ENCODE results near the gene CHST9.

Gene CHST9

DNA sequence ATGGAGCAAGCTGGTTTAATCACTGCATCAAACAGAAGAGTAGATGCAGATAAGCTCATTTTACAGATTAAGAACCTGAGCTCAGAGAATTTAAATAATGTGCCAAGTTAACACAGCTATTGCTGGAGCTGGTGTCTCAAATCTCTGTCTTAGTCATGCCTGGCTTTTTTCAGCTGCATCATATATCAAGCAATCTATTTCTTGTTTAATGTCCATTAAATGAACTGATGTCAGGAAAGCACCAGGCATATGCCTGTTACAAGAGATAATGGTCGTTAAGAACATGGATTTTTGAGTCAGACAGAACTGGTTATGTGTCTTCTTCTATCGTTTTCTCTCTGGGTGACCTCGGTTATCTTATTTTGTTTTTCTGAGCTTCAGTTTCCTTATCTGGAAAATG is 259.8 kb downstream of the CHST9 start:
- DNase-seq: no peak

DNA sequence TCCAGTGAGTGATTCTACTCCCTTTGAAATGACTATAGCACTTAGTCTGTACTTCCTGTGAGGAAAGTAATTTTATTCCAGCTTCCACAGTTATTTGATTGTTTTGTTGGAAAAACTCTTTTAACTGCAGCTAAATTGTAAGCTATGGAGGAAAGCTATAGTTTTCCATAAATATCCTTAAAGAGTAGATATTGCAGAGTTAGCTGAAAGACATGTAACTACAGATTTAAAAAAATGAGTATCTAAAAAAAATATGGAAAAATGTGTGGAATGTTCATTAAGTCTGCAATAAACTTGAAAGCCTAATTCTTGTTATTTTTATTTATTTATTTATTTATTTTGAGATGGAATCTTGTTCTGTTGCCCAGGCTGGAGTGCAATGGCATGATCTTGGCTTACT is 262.8 kb downstream of the CHST9 start:
- no peak for DNase-seq

DNA sequence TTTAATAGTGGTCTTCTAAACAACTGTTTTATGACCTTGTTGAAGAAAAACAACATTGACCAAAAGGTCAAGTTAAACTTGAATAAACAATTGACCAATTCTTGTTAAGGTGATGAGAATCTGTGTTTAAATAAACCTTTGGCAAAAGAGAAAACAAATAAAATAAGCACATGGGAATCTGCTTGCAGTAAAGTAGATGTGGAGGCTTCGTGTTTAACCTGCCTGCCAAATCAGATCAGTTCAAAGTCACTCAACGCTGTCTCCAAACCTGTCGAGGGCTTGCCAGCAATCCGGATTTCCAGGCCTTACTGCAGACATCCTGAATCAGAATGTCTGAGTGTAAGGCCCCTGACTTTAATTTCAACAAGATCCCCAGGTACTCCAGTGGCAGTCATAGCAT is 264.5 kb downstream of the CHST9 start:
- DNase-seq: no peak

DNA sequence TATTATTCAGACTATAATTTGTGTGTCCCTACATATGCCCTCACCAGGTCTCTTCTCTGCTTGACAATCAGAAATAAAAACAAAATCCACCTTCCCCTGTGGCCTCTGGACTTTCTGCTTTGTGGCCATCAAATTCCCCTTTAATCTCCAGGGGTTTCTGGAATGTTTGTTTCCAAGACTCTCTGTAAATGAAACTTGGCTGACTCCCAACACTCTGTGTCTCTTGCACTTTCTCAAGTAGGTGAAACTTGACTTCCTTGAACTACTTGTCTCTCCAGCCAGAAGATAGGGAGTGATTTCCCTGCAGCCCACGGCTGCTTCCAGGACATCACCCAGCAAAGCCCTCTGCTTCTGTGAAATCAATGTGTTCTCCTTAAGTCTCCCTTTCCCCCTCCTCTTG is 265.5 kb downstream of the CHST9 start:
- no peak for DNase-seq

DNA sequence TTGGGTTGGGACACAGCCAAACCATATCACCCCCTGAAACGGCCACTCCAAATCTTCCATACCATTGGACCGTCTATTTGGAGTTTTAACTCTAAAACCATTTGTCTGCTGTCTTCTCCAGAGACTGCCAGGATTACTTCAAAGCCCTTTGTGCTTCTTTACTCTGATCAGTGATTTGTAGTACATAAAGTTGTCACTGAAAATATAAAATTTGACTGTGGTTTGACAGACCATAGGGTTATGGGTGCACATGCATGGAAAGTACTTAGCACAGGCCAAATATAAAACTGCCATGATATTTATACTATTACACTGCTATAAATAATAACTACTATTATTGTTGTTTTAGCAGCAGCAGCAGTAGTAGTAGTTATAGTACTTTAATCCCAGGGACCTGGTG is 265.9 kb downstream of the CHST9 start:
- no peak for DNase-seq

DNA sequence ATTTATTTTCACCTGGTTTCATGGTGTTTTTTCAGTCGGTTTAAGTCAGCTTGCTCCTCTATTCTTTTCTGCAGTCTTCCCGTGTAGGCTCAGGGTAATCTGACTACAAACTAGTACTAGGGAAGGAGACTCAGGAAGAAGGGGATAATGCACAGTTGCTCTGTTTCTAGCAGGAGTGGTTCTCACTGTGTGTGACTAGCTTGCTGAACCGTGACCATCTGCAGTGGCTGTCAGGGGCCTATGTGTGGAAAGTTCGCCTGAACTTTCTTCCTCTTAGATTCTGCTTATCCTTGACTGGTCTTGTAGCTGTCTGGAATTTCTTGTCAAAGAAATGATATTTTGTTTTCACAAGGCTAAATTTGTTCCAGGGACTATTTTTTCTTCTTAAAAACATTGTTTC is 273.3 kb downstream of the CHST9 start:
- DNase-seq: no peak

DNA sequence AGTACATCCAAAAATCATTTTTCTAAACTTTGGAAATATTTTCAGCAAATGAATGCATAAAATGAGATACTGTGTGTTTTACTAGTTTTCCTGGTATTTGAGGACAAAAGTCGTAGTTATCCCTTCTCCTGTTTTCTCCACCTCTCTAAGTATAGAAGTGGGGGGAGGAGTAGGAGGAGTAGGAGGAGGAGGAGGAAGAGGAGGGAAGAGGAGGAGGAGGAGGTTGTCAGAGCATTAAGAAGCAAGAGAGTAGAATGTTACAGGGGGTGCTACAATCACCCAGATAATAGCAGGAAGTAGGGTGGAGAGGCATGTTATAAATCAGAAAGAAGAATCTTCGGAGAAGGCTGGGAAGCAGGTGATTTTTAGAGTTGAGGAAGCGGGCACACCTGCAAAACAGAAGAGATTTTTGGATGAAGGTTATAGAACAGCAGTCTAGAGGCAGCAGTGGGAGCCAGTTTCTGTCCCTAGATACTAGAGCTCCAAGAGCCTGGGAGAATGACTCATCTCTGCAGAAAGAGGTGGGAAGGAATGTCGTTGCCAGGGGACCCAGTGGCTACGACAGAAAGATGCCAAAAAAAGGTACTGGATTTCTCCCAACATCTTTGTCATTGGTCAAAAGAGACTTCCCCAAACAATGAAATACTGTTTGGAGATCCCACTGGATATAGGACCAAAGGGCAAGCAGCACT is 275.4 kb downstream of the CHST9 start:
- DNase-seq: no peak

DNA sequence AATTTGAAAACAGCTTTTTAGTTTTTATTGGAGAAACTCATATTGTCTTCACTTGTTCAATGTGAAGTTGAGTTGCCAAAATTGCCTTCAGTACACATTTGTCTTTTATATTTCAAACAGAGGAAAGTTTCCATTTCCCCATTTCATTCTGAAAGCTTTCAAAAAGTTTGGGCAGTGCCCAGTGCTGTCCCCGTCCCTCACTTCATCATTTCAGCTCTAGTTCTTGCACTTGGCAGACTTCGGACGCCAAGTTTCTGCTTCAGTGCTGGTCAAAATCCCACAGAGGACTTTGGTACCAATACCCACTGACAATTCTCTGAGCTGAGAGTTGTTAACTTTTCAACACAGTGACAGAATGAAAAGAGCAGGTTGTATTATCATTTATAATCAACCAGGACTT is 276.2 kb downstream of the CHST9 start:
- no peak for DNase-seq

DNA sequence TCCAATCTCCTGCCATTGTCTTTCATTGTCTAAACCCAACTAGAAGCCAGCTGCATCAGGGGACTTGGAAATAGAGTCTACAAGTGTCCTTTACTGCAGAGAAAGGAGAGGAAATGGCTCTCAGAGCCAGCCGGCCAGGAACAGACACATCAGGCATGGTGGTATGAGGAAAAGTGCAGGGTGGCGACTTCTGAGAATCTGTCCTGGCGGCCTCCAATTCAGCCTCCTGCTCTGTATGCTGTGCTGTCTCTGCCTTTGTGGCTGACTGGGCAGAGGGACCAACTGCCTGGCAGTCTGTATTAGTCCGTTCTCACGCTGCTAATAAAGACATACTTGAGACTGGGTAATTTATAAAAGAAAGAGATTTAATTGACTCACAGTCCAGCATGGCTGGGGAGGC is 282.8 kb downstream of the CHST9 start:
- DNase-seq: no peak

DNA sequence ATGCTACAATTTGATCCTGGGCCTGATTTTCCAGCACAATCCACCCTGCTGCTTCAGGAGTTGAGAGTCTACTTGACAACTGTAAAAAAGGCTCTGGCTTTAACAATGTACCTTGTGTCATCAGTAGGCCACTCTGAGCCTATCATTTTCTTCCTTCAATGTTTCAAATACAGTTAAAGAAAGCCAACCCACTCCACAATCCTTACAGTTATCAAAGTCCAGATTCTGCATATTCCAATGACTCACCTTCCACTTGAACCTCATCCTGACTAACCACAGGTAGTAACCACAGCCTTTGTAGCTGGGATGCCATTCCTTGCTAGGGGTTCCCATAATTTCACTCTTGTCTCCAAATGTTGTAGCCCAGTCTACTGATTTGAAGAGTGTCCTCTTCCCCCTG is 284.1 kb downstream of the CHST9 start:
- no peak for DNase-seq

DNA sequence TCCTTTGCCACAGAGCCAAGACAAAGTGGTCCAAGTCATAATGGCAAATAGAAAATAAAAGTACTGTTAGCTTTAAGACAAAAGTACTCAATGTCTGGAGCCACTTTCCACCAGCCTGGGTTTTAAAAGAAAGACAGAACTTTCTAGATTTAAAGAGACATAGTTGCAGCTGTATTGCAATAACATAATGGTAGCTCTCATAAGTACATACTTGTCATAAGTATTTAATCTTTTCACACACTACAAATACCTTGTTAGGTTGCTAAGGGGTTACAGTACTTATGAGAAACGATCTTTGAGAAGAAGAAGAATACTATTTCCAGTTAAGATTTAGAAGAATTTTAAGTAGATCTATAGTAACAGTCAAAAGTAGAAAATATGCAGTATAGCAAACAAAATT is 290.7 kb downstream of the CHST9 start:
- no peak for DNase-seq

DNA sequence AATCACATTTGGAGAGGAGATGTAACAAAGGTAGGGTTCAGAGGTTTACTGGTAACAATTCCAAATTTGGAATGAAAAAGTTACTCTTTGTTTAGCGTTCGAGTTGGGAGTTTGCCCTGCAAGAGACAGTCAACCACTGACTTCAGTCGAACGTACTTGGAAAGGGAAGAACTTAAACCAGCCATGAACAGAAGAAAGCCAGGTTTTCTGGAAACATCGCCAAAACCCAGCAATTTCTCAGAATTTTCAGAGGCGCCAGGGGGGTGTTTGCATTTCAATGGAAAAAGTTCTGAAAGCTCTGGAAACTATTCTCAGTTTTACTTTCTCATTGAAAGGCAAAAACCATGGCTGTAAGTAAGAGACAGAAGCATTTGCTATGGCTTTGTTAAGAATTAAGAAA is 291.1 kb downstream of the CHST9 start:
- no peak for DNase-seq

DNA sequence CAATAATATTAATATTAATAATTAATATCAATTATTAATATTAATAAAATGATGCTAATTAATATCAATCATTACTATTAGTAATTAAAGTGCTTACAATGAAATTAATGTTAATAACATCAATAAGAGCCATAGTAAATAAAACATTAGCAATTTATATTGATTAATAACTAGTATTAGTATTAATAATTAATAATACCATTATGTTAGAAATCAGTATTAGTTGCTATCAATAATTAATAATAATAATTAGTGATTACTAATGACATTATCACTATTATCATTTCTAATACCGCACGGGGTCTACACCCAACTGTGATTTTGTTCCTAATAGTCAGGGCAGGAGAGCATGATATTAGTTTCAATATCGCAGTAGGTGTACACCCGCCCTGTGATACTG is 296.8 kb downstream of the CHST9 start:
- DNase-seq: no peak

DNA sequence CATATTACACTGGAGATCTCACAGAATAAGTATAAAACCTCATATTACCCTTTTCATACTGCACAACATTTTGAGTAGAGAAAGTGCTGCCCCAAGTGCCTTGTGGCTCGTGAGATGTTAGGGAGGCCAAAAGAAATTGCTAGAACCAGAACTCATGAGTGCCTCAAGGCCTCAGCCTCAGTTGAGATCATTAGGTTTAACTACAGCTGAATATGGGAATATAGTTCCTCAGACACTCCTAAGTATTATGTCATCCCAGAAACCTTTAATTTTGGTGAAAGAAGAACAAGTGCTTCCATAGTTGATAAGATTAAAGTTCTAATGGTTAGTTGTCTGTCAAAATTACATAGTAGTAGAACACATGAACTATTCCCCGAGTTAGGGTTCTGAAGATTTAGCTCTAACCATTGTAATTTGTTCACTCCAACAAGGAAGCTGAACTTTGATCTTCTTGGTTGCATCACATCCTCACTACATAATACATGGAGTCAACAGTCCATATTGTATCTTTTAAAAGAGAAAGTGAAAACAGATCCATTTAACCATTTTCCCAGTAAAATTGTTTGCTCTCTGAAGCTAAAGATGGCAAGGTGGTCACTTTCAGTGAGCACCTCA is 310.0 kb downstream of the CHST9 start:
- peak; percentile 25 for DNase-seq

DNA sequence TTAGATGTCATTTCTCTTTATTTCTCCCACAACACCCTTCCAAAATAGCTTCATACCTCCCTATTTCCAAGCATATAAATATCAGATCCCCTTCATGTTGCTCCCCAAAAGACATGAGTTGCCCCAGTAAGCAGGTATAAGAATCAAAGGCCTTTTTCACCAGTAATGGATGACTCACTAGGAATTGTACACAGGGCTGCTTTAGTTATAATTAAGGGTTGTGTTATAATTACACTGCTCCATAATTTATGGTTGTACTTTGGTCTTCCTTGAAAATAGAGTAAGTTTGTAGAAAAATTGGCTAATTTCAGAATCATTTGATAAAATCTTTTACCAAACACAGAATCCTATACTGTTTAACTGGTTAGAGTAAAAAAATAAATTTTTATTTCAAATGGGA is 310.8 kb downstream of the CHST9 start:
- DNase-seq: no peak

DNA sequence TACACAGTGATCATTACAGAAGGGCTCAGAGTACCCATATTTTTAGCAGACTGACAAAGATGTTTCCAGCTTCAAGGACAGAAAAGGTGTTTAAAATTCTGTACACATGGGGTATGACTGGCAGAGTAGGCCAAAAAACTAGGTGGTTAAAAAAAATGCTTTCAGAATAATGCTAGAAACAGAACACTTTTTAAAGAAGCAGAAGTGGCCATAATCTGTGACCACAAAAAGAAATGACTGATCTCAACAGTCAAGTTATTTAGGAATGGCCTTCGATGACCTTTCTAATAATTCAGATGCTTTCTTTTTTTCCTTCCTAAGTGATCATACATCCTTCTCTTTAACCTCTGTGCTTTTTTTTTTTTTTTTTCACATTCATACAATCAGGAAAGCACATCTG is 315.5 kb downstream of the CHST9 start:
- DNase-seq: peak; percentile 4

DNA sequence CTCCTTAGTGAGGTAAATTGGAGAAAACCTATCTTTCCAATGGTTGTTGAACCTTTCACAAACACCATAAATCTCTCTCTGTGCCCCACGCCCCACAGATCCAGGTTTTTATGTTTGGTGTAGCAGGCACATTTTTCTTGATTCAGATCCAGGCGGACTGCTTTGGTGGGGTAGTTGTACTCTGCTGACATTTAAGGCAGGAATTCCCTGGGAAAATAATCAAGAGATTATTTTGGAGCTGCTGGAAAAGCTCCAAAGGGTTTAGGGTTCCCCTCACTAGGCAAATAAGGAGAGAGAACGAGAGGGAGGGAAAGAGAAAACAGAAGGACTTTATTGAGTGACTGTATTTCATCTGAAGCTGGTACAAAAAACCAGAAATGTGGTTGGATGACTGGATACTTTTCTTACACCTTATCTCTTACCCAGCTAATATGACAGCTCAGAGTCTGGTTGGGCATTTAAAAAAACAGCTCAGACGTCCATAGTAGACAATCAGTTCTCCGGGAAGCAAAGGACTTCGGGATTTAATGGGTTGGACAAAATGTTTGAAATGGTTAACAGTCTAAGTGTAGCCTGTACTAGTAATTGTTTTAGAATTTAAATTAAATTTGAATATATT is 316.0 kb downstream of the CHST9 start:
- DNase-seq: no peak

DNA sequence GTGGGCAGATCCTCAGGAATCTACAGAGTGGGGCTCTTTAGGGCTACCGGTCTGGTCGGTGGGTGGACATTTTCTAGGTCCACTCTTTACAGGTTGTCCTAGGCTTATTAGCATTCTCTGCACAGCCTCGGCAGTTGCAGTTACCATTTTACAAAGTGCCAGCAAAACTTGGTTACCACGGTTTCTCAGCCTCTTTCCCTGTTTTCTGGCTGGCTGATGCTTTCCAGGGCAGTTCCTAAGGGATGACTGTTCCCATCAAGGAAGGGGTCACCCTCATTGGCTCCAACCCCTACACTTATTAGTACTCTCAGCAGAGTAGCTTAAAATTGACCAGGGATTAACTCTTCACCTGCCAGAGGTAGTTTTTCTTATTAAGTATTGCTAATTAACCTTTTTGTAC is 317.6 kb downstream of the CHST9 start:
- no peak for DNase-seq

DNA sequence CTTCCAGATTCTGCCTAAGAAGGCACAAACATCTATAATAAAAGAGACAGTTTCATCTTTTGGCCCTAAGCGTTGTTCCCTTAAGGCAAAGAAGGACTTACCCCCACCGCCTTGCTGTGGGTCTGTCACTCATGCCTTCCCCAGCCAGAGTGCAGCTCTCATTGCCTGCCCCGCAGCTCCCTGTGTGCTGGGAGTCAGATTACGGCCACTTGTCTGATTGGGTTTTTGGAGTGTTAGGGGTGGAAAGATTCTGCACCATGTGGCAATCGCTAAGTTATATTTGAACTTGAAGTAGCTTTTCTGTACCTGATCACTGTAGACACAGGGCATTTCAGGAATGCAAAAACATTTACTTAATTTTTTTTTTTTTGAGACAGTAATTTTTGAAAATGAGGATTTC is 319.6 kb downstream of the CHST9 start, which contains the start of gene AQP4:
Gene AQP4 (minus strand): TSS at position 151 of the 400 bp plus-strand sequence. CDS start 18 bp downstream, at position 133.
- no peak for DNase-seq

DNA sequence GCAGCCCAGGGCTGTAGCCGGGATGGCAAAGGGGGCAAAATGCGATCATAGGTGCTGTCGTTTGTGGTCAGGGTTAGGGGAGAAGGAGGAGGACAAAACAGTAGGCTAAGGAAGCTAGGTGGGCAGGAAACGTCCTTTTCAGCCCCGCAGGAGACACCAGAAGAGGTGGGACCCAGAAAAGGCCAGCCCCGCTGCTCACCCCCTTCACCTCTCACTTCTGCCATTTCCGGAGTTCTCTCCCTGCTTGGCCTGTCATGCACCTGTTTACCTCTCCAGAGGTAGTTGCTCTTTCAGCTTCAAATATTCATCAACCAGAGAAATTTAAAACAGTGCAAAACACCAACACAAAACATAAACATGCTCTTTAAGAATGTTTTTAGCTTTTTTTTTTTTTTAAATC is 320.4 kb downstream of the CHST9 start:
- DNase-seq: no peak

DNA sequence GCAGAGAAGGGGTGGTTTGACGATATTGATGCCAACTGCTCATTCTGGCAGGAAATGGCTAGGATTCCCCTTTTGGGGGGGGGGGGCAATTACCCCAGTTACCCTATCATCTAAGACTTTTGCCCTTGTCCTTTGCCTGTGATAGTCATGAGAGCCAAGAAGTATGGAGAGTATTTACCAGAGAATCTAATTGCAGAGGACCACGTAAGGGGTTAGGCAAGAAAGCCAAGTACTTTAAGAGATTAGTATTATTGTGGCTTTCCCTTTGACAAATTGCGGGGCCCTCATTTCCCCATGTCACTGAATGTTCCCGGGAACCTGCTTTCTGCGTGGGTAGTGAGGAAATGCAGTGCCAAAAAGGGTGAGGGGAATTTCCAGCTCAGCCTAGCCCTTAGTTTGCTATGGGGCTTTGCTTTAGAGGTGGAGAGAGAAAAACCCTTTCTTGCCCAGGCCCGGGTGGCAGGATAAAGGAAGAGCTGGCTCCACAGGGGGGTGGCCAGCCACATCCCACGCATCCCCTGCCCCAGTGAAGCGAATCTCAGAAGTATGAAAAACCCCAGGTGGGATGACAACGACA is 321.1 kb downstream of the CHST9 start:
- DNase-seq: no peak

DNA sequence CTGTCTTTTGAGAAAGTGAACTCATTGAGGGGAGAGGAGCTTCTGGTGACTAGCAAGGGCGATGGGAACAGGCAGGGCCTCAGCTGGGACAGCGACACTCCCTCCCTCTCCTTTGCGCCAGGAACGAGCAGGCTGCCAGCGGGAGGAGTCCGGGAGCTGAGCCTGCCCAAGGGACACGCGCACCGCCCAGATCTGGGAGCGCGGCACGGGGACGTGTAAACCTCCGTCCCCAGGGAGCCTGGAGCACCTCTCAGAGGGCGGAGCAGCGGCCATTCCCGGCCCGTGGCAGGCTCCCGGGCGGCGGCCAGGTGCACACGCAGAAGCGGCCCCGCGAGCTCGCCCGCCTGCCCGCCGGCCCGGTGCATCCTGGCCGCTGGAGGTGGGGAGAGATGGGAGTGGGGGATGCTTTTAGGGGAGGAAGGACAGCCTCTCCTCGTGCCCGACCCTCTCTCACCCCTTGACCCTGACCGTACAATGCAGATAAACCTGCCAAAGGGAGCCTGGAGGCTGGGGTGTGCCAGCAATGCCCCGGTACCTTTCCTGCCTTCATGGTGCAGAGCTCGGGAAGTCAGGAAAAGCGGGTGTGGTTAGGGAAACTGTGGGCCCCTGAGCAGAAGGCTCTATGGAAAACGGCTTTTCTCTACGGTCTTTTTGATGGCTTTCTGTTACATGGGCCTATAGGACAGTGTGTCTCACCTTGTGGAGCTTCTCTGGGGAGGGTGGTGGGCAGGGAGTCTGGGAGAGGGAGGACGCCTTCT is 321.8 kb downstream of the CHST9 start:
- DNase-seq: no peak

DNA sequence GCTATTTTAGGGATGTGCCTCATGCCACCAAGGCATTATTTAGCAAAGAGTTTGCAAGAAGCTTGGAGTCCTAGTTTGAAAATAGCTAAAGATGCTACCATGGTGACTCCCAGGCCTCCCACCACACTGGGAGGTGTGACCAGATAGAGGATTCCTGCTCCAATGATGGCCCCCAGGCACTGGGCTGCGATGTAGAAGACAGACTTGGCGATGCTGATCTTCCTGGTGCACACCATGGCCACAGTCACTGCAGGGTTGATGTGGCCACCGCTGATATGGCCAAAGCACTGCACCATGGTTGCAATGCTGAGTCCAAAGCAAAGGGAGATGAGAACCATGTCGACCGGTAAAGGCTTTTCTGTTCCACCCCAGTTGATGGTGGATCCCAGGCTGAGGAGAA is 323.0 kb downstream of the CHST9 start:
- no peak for DNase-seq
